Lung (tissue), 12 donors: ENCODE measurements around the gene SCAMP4. TPM values are rescaled to one million over a fixed set of nuclear protein-coding genes. Genes with fewer than 3 reads are reported as not detected.

ENCODE experiments used
- ATAC-seq: fragments of 200-7000 bp; cut with Tn5 transposase; one replicate; pipeline ENCODE4 v1.9.1; 2020; ENCODE audit warnings: moderate number of reproducible peaks; ENCODE audit not compliant: insufficient read depth, low FRiP score
- DNase-seq, 3 donors: peaks; one replicate each; pipeline ENCODE4 v3.0.0-alpha.2; 2013 to 2017
- H3K27ac ChIP-seq, 2 donors: one replicate each; pipeline ENCODE4 v1.5.1; 2013; ENCODE audit warnings: mild to moderate bottlenecking in 2 of 2, moderate library complexity in 2 of 2, control low read depth in 1 of 2, inconsistent platforms in 1 of 2, low read depth in 1 of 2, low read length in 1 of 2
- H3K27me3 ChIP-seq, 3 donors: one replicate each; pipeline ENCODE4 v1.5.1; 2013; ENCODE audit warnings: low read length in 2 of 3; ENCODE audit not compliant: control insufficient read depth in 3 of 3, insufficient read depth in 3 of 3
- H3K36me3 ChIP-seq, 4 donors: one replicate each; pipeline ENCODE4 v1.5.1; 2013; ENCODE audit warnings: low read length in 4 of 4, mild to moderate bottlenecking in 1 of 4, moderate library complexity in 1 of 4; ENCODE audit not compliant: control insufficient read depth in 4 of 4, insufficient read depth in 4 of 4
- H3K4me1 ChIP-seq, 5 donors: one replicate each; pipeline ENCODE4 v1.5.1; 2013; ENCODE audit warnings: low read length in 5 of 5, mild to moderate bottlenecking in 2 of 5, moderate library complexity in 1 of 5; ENCODE audit not compliant: control insufficient read depth in 5 of 5, insufficient read depth in 5 of 5
- H3K4me3 ChIP-seq: one replicate; pipeline ENCODE4 v1.5.1; 2013; ENCODE audit warnings: mild to moderate bottlenecking, control low read depth, moderate library complexity
- H3K9ac ChIP-seq, 2 donors: one replicate each; pipeline ENCODE4 v1.5.1; 2013; ENCODE audit warnings: low read length in 2 of 2, control low read depth in 1 of 2; ENCODE audit not compliant: insufficient read depth in 1 of 2
- H3K9me3 ChIP-seq, 4 donors: one replicate each; pipeline ENCODE4 v1.5.1; 2013; ENCODE audit warnings: low read length in 3 of 4, mild to moderate bottlenecking in 1 of 4, moderate library complexity in 1 of 4; ENCODE audit not compliant: control insufficient read depth in 4 of 4, insufficient read depth in 3 of 4
- WGBS, 2 donors: extraction: QIAGEN DNeasy Blood & Tissue Kit; methylation state at CpG; one replicate each; pipeline ENCODE4 v1.1.7; 2013; 5-methylcytosine and 5-hydroxymethylcytosine counted together
- polyA plus RNA-seq, 2 donors: library from polyadenylated mRNA; stranded (reverse); fragments of 200-250 nt; gene quantifications; one replicate each; pipeline ENCODE4 v1.2.1, GENCODE V29; 2013
- total RNA-seq, 2 donors: library from RNA; depleted of rRNA in 1 of 2; stranded (reverse); fragments of >200 nt in 1 of 2; gene quantifications; one replicate each; pipeline ENCODE4 v1.2.1, GENCODE V29; 2014 to 2021
- TF ChIP-seq, protein P1 (sequence below): IDR thresholded peaks from 2 replicates; pipeline ENCODE4 v1.5.1; 2012; ENCODE audit warnings: mild to moderate bottlenecking; ENCODE audit errors: control extremely low read depth, extremely low read depth
- donor health status: control.
- donor health status: control.
- donor health status: Bipolar disorder and iron deficiency.
- donor health status: healthy.
- donor health status: DM: yes; HTN: yes; CAD: no.

SCAMP4 gene
- total and polyA plus RNA-seq, 4 donors, result 45.7 to 86.6 (median 56.2) TPM

DNA sequence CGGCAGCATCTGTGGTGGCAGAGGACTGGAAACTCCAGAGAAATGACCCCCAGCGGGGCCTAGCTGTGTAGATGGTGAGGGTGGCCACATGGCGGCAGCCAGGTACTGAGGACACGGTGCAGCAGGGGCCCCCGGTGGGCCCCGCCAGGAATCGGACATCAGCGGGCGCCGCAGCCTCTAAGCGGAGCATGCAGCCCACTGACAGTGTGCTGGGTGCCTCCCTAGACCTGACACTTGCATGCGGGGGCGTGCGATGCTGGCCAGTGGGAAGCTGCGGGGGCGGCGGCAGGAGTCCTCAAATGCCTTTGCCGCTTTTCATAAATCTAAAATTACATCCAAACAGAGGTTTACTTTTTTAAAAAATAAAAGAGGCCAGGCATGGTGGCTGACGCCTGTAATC, 16.1 kb downstream of the SCAMP4 start:
- Histone ChIP-seq H3K27me3 (no peaks in the 10 kb centered on the region), H3K4me3 (no peak overlapping the region), H3K9ac (no peak overlapping the region), H3K9me3 (peaks cover 0 to 1% (median 0%) of the 10 kb centered on the region in 4 donors), H3K4me1 (no peaks in the 10 kb centered on the region), H3K27ac (no peak overlapping the region), H3K36me3 (peaks cover 0 to 58% (median 7%) of the 10 kb centered on the region in 4 donors)
- DNase-seq (no peak), ATAC-seq (no peak)
- TF ChIP-seq, protein P1, sequence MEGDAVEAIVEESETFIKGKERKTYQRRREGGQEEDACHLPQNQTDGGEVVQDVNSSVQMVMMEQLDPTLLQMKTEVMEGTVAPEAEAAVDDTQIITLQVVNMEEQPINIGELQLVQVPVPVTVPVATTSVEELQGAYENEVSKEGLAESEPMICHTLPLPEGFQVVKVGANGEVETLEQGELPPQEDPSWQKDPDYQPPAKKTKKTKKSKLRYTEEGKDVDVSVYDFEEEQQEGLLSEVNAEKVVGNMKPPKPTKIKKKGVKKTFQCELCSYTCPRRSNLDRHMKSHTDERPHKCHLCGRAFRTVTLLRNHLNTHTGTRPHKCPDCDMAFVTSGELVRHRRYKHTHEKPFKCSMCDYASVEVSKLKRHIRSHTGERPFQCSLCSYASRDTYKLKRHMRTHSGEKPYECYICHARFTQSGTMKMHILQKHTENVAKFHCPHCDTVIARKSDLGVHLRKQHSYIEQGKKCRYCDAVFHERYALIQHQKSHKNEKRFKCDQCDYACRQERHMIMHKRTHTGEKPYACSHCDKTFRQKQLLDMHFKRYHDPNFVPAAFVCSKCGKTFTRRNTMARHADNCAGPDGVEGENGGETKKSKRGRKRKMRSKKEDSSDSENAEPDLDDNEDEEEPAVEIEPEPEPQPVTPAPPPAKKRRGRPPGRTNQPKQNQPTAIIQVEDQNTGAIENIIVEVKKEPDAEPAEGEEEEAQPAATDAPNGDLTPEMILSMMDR, result no peak
- 94 to 96% methylated on average over 19 of the region's 19 CpGs for WGBS, 2 donors

DNA sequence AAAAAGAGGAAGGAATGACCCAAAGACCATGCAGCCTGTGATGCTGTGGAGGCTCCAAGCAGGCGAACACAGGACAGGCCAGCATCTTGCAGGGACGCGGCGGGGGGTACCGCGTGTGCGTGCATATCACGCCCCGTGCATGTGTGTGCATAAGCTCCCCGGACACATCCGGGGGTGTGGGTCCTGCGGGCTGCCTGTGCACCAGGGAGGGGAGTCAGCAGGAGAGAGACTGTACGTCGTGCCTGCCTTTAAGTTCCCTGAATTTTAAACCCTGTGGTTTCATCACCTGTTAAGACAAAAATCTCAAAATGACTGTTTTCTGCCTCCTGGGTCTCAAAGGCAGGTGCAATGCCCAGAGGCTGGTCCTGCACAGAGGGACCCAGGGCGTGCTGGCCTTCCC, 16.6 kb downstream of the SCAMP4 start:
- H3K36me3 ChIP-seq, result peaks cover 0 to 58% (median 6%) of the 10 kb centered on the region in 4 donors

DNA sequence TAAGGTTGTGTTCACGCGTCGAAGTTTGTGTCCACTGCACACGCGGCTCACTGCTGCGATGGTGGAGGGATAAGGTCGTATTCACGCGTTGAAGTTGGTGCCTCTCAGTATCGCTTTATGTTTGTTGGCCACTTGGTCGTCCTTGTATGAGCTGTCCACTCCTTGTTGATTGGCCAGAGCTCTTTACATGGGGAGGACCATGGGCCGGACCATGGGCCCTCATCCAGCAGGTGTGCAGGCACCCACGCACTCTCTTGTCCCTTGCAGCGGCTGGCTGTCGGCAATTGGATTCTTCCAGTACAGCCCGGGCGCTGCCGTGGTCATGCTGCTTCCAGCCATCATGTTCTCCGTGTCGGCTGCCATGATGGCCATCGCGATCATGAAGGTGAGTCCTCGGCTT, 17.6 kb downstream of the SCAMP4 start:
- DNase-seq (no peak), ATAC-seq (no peak)
- H3K9ac ChIP-seq, result no peak overlapping the region
- H3K4me1 ChIP-seq, result no peaks in the 10 kb centered on the region
- H3K36me3 ChIP-seq, result peaks cover 0 to 54% (median 6%) of the 10 kb centered on the region in 4 donors
- no peak overlapping the region for H3K27ac ChIP-seq
- no peaks in the 10 kb centered on the region for H3K27me3 ChIP-seq
- H3K4me3 ChIP-seq, result no peak overlapping the region
- WGBS, 2 donors, result 93 to 94% methylated on average over 23 of the region's 23 CpGs
- H3K9me3 ChIP-seq, result peaks cover 0 to 1% (median 0%) of the 10 kb centered on the region in 4 donors
- TF ChIP-seq, protein P1, result no peak

More for the DNA sequence above, 16.6 kb downstream of the SCAMP4 start:
- Histone ChIP-seq H3K9ac (no peak overlapping the region), H3K27me3 (no peaks in the 10 kb centered on the region), H3K4me3 (no peak overlapping the region), H3K9me3 (peaks cover 0 to 1% (median 0%) of the 10 kb centered on the region in 4 donors), H3K4me1 (no peaks in the 10 kb centered on the region), H3K27ac (no peak overlapping the region)
- no peak for ATAC-seq
- no peak for DNase-seq
- 91 to 93% methylated on average over 15 of the region's 15 CpGs for WGBS, 2 donors
- TF ChIP-seq, protein P1, result no peak

GRCh38 chr19:1923319-1923718, 18.1 kb downstream of the SCAMP4 start:
- DNase-seq, result no peak
- H3K9me3 ChIP-seq, result peaks cover 0 to 1% (median 0%) of the 10 kb centered on the region in 4 donors
- H3K36me3 ChIP-seq, result peaks cover 0 to 49% (median 6%) of the 10 kb centered on the region in 4 donors
- no peaks in the 10 kb centered on the region for H3K4me1 ChIP-seq
- ATAC-seq, result no peak
- no peak overlapping the region for H3K9ac ChIP-seq
- H3K27me3 ChIP-seq, result no peaks in the 10 kb centered on the region
- TF ChIP-seq, protein P1, result no peak
- no peak overlapping the region for H3K27ac ChIP-seq
- 86 to 87% methylated on average over 7 to 8 of the region's 8 CpGs for WGBS, 2 donors
- H3K4me3 ChIP-seq, result no peak overlapping the region
